Right lobe of liver (tissue), 6 donors: ENCODE measurements around the gene ADAMTS2. TPM values are rescaled to one million over a fixed set of nuclear protein-coding genes. Genes with fewer than 3 reads are reported as not detected.
A peak's percentile ranks its signal among the peaks of the same experiment; 100 is the strongest.

ENCODE experiments used
- ATAC-seq, 4 donors: fragments of 200-7000 bp; cut with Tn5 transposase; one replicate each; pipeline ENCODE4 v1.9.1; 2020; ENCODE audit warnings: mild to moderate bottlenecking in 4 of 4, moderate library complexity in 4 of 4
- DNase-seq, 3 donors: peaks; one replicate each; pipeline ENCODE4 v3.0.0-alpha.2; 2020
- H3K27ac ChIP-seq, 3 donors: fragments of 200-600 bp; one replicate each; pipeline ENCODE4 v1.8.0; 2022
- H3K27me3 ChIP-seq, 2 donors: fragments of 200-600 bp; one replicate each; pipeline ENCODE4 v1.8.0; 2022
- H3K36me3 ChIP-seq, 4 donors: fragments of 200-600 bp; sonication (generic) in 1 of 4; one replicate each; pipeline versions ENCODE4 v1.5.1 to v1.8.0; 2017 to 2022; ENCODE audit warnings: control low read depth in 1 of 4
- H3K4me1 ChIP-seq, 4 donors: fragments of 200-600 bp; sonication (generic) in 1 of 4; one replicate each; pipeline versions ENCODE4 v1.5.1 to v1.8.0; 2017 to 2022; ENCODE audit warnings: control low read depth in 1 of 4
- H3K4me3 ChIP-seq, 3 donors: fragments of 200-600 bp; one replicate each; pipeline ENCODE4 v1.8.0; 2022
- H3K9me3 ChIP-seq, 4 donors: fragments of 200-600 bp; sonication (generic) in 1 of 4; one replicate each; pipeline versions ENCODE4 v1.5.1 to v1.8.0; 2017 to 2022; ENCODE audit warnings: control low read depth in 1 of 4
- POLR2A ChIP-seq: fragments of 450-650 bp; IDR thresholded peaks from one replicate; pipeline ENCODE4 v1.6.1; 2017; ENCODE audit warnings: antibody characterized with exemption, mild to moderate bottlenecking
- WGBS: methylation state at CpG from one replicate; pipeline ENCODE4 v1.1.6; 2018; ENCODE audit warnings: low coverage, low lambda C conversion rate; ENCODE audit not compliant: insufficient coverage; ENCODE audit errors: missing lambda C conversion rate; 5-methylcytosine and 5-hydroxymethylcytosine counted together
- intact Hi-C, 2 donors: fragments of 100-400 bp; cut with DNase I; formaldehyde crosslinking; loops; one replicate each; pipeline versions ENCODE4 v1.11.2 to v1.14.1; 2022
- total RNA-seq, 6 experiments: library from RNA; depleted of rRNA in 2 of 6; stranded (reverse); fragments of >200 nt in 2 of 6; fragmentation: NEBNext Ultra II Directional in 3 of 6; extraction: Animal tissue kit (Norgen Biotek cat#: 25700) in 3 of 6; gene quantifications; one replicate each; pipeline versions ENCODE4 v1.1.0 to v1.2.4, GENCODE V29; 2016 to 2023
- TF ChIP-seq, protein P1 (sequence below), 4 donors: fragments of 200-600 bp in 3 of 4; fragments of 450-650 bp in 1 of 4; IDR thresholded peaks; one replicate each; pipeline versions ENCODE4 v1.5.1 to v1.8.0; 2016 to 2022; ENCODE audit warnings: antibody characterized with exemption in 4 of 4, mild to moderate bottlenecking in 2 of 4
- donor health status: DM: no; HTN: yes; CAD: no.
- donor health status: DM: no; HTN: no; CAD: no.
- donor health status: DM: no; HTN: no; CAD: no.
- donor health status: DM: no; HTN: yes; CAD: no.
- donor health status: DM: no; HTN: yes; CAD: no.

Gene ADAMTS2
- total RNA-seq, 6 experiments from 2014 or later = 6.3 to 18.9 (median 13.5) TPM

DNA sequence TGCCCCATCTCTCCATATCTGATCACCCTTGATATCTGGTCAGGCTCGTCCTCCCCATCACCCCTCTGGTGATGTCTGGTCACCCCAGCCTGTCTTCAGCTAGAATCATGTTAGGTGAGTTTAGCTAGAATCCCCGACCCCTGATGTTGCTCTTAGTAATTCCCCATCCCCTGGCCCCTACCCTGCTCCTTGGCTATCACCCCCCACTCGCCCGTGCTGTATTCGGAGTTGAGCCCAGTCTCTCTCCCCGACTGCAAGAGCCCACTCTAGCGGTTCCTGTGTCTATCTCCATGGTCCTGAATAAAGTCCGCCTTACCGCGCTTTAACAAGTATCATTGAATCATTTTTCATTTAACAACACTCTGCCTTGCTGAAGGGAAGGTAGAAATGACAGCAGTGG, 33.7 kb downstream of the ADAMTS2 start:
- Histone ChIP-seq H3K9me3 (no peaks in the 10 kb centered on the region), H3K36me3 (no peaks in the 10 kb centered on the region), H3K27ac (no peak overlapping the region), H3K4me3 (no peak overlapping the region), H3K27me3 (no peaks in the 10 kb centered on the region), H3K4me1 (no peaks in the 10 kb centered on the region)
- TF ChIP-seq POLR2A = no peak
- TF ChIP-seq, protein P1, sequence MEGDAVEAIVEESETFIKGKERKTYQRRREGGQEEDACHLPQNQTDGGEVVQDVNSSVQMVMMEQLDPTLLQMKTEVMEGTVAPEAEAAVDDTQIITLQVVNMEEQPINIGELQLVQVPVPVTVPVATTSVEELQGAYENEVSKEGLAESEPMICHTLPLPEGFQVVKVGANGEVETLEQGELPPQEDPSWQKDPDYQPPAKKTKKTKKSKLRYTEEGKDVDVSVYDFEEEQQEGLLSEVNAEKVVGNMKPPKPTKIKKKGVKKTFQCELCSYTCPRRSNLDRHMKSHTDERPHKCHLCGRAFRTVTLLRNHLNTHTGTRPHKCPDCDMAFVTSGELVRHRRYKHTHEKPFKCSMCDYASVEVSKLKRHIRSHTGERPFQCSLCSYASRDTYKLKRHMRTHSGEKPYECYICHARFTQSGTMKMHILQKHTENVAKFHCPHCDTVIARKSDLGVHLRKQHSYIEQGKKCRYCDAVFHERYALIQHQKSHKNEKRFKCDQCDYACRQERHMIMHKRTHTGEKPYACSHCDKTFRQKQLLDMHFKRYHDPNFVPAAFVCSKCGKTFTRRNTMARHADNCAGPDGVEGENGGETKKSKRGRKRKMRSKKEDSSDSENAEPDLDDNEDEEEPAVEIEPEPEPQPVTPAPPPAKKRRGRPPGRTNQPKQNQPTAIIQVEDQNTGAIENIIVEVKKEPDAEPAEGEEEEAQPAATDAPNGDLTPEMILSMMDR (IDR thresholded peaks at IDR 0.05) = no peak
- peak; percentile 0 to 19 (median 15) for DNase-seq
- intact Hi-C loops = no loop called here
- WGBS = 66% methylated on average over 10 of the region's 10 CpGs
- ATAC-seq = no peak

DNA sequence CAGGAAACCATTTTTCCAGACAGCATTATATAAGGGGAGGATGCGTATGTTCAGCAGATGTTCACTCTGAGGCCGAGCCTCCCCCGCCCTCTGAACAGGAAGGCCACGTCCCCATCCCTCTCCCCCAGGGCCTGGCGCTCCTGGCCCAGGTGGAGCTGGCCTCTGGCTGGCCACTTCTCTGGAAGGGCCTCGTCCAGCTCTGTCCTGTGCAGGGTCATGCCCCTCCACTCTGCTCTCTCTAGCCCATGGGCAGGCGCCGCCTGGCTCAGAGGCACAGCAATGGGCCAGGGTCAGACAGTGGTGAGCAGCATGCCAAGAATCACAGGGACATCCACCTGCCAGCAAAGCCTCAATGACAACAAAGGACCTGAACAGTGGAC, 34.2 kb downstream of the ADAMTS2 start:
- 40% methylated on average over 2 of the region's 8 CpGs for WGBS
- Histone ChIP-seq H3K4me1 (no peaks in the 10 kb centered on the region), H3K36me3 (no peaks in the 10 kb centered on the region), H3K9me3 (no peaks in the 10 kb centered on the region), H3K4me3 (no peak overlapping the region), H3K27me3 (no peaks in the 10 kb centered on the region), H3K27ac (no peak overlapping the region)
- DNase-seq (peak; percentile 14 to 46 (median 29)), ATAC-seq (no peak)
- TF ChIP-seq, protein P1 (IDR thresholded peaks at IDR 0.05) = no peak
- TF ChIP-seq POLR2A = no peak
- intact Hi-C loops = no loop called here

DNA sequence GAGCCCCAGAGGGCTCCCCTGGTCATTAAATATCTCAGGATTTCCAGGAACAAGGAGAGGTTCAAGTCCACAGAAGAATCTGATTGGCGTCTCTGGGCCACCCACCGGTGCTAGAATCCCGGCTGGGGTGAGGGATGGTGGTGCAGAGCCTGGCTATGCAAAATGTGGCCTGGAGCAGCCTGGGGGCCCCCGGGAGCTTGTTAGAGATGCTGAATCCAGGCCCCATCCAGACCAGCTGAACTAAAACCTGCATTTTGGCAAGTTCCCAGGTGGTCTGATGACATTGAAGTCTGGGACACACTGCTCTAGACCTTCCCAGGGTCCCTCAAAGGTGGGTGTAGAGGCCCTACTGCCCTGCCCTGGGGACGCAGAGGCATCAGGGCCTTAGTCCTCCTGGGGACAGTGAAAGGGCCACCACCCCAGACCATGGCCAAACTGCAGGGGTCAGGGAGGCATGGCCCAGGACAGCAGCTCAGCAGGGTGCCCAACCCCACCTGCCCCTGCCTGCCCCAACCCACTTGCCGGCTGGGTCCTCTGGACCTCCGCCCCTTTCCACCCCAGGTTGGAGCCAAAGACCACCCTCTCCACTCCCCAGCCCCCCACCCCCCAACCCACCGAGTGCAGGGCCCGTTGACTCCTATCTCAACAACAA, 34.7 kb downstream of the ADAMTS2 start:
- H3K36me3 ChIP-seq = no peaks in the 10 kb centered on the region
- H3K27me3 ChIP-seq = no peaks in the 10 kb centered on the region
- TF ChIP-seq, protein P1 (IDR thresholded peaks at IDR 0.05) = no peak
- no peak for TF ChIP-seq POLR2A
- DNase-seq (peak; percentile 13 to 44 (median 34)), ATAC-seq (no peak)
- H3K4me3 ChIP-seq = no peak overlapping the region
- H3K27ac ChIP-seq = no peak overlapping the region
- H3K9me3 ChIP-seq = no peaks in the 10 kb centered on the region
- 0% methylated on average over 2 of the region's 9 CpGs for WGBS
- intact Hi-C loops = no loop called here
- H3K4me1 ChIP-seq = no peaks in the 10 kb centered on the region

DNA sequence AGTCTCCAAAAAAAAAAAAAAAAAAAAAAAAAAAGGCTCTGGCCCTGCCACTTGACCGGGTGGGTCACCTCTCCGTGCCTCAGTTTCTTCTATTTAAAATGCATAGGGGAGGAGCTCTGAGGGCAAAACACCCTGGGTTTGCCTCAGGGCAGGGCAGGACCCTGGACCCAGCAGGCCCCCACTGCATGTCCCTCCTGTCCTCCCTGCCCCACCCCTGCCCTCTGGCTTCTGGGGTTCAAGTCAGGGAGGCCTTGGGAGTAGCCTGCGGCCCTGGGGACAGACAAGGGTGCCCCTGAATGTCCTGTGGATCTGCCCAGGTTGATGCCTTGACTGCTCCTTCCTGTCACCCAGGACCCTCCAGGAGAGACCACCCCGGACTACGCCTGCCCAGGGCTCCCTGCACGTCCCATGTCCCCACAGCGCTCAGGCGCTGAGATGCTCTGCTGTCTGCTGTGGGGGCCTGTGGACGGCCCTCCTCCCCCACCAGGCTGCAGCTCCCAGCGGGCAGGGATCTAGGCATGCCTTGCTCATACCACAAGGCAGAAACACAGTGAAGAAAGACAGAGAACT, 35.4 kb downstream of the ADAMTS2 start:
- no peaks in the 10 kb centered on the region for H3K9me3 ChIP-seq
- H3K27ac ChIP-seq = no peak overlapping the region
- no peaks in the 10 kb centered on the region for H3K27me3 ChIP-seq
- intact Hi-C loops = no loop called here
- DNase-seq = peak in 2 of 3 donors; percentile 11 to 31
- H3K36me3 ChIP-seq = no peaks in the 10 kb centered on the region
- no peak for TF ChIP-seq POLR2A
- TF ChIP-seq, protein P1 (IDR thresholded peaks at IDR 0.05) = no peak
- no peak for ATAC-seq
- no peaks in the 10 kb centered on the region for H3K4me1 ChIP-seq
- no peak overlapping the region for H3K4me3 ChIP-seq
- 83% methylated on average over 2 of the region's 10 CpGs for WGBS
